Body of pancreas (tissue), 4 donors: Measurements from ENCODE around the gene CACNG7. TPM values are rescaled to one million over a fixed set of nuclear protein-coding genes. Genes with fewer than 3 reads are reported as not detected.

ENCODE experiments used
- ATAC-seq: fragments of 150-250 bp; one replicate; pipeline ENCODE4 v1.9.1; 2016
- DNase-seq, 4 donors: peaks; one replicate each; pipeline ENCODE4 v3.0.0-alpha.2; 2019
- H3K27ac ChIP-seq, 4 donors: fragments of 200-600 bp; sonication (generic); 1 replicate in 3 of 4; 2 replicates in 1 of 4; pipeline versions ENCODE4 v1.5.1 to v1.6.1; 2016 to 2019; ENCODE audit warnings: mild to moderate bottlenecking in 1 of 4, mixed read lengths in 1 of 4, moderate library complexity in 1 of 4
- H3K27me3 ChIP-seq, 2 donors: fragments of 200-600 bp; sonication (generic); one replicate each; pipeline ENCODE4 v1.6.0; 2016; ENCODE audit warnings: mild to moderate bottlenecking in 1 of 2
- H3K36me3 ChIP-seq, 2 donors: fragments of 200-600 bp; sonication (generic); replicated peaks in 1 of 2; 2 replicates each; pipeline ENCODE4 v1.5.1; 2016; ENCODE audit warnings: low read depth in 2 of 2; ENCODE audit not compliant: insufficient read depth in 1 of 2
- H3K4me1 ChIP-seq: fragments of 200-600 bp; sonication (generic); one replicate; pipeline ENCODE4 v1.6.0; 2016
- H3K4me3 ChIP-seq, 2 donors: fragments of 200-600 bp; sonication (generic); 1 replicate in 1 of 2; 2 replicates in 1 of 2; pipeline ENCODE4 v1.5.1; 2016 to 2019
- H3K9me3 ChIP-seq, 3 donors: fragments of 200-600 bp; sonication (generic); 1 replicate in 2 of 3; 2 replicates in 1 of 3; pipeline ENCODE4 v1.5.1; 2016
- CTCF ChIP-seq, 7 experiments: fragments of 450-650 bp in 4 of 7; fragments of 200-600 bp in 3 of 7; sonication (generic) in 3 of 7; IDR thresholded peaks; one replicate each; pipeline ENCODE4 v1.5.1; 2016 to 2019; ENCODE audit warnings: antibody characterized with exemption in 7 of 7
- POLR2A ChIP-seq, 3 donors: fragments of 450-650 bp; IDR thresholded peaks; one replicate each; pipeline ENCODE4 v1.6.1; 2016; ENCODE audit warnings: antibody characterized with exemption in 3 of 3, mild to moderate bottlenecking in 2 of 3
- WGBS, 2 donors: methylation state at CpG; one replicate each; pipeline ENCODE4 v1.1.5; 2017; 5-methylcytosine and 5-hydroxymethylcytosine counted together
- intact Hi-C: fragments of 100-400 bp; cut with DNase I; formaldehyde crosslinking; loops from one replicate; pipeline ENCODE4 v1.15.1; 2023
- total RNA-seq, 2 donors: library from RNA; depleted of rRNA; stranded (reverse); fragments of >200 nt; gene quantifications; one replicate each; pipeline ENCODE4 v1.1.0, GENCODE V29; 2016

CACNG7 gene
- total RNA-seq, 2 donors from 2014 or later: not detected

- no peak for TF ChIP-seq CTCF (IDR thresholded peaks at IDR 0.05)
- no peak for TF ChIP-seq POLR2A (IDR thresholded peaks at IDR 0.05)
- WGBS, 2 donors: 3% methylated on average over 53 of the region's 62 CpGs; no CpG with 5 or more reads in 1 of the 2 donors
- Histone ChIP-seq H3K9me3 (no peaks in the 10 kb centered on the region), H3K4me1 (peaks cover 23% of the 10 kb centered on the region), H3K27me3 (peaks cover 0 to 34% of the 10 kb centered on the region in 2 donors), H3K4me3 (no peak overlapping the region), H3K27ac (no peak overlapping the region), H3K36me3 (no peaks in the 10 kb centered on the region)
- peak in 1 of 4 donors; percentile 11 for DNase-seq
- intact Hi-C loops: no loop called here
- ATAC-seq: no peak
These were observed 72.9 kb downstream of the CACNG7 start for GRCh38 chr19:53982001-53982451.

- no peak for TF ChIP-seq CTCF (IDR thresholded peaks at IDR 0.05)
- no peak for TF ChIP-seq POLR2A (IDR thresholded peaks at IDR 0.05)
- DNase-seq: peak in 3 of 4 donors; percentile 16 to 30 (median 23)
These were observed 73.5 kb downstream of the CACNG7 start for GRCh38 chr19:53982611-53983010.

GRCh38 chr19:53983457-53984289 lies 74.6 kb downstream of the CACNG7 start:
- Histone ChIP-seq H3K4me1 (peaks cover 12% of the 10 kb centered on the region), H3K4me3 (no peak overlapping the region), H3K27me3 (peaks cover 0 to 23% of the 10 kb centered on the region in 2 donors), H3K9me3 (no peaks in the 10 kb centered on the region), H3K27ac (no peak overlapping the region), H3K36me3 (no peaks in the 10 kb centered on the region)
- no peak for TF ChIP-seq CTCF (IDR thresholded peaks at IDR 0.05)
- TF ChIP-seq POLR2A (IDR thresholded peaks at IDR 0.05): no peak
- WGBS, 2 donors: 73 to 80% methylated on average over 24 of the region's 24 CpGs
- ATAC-seq (no peak), DNase-seq (no peak)
- intact Hi-C loops: no loop called here

More at GRCh38 chr19:53982611-53983010, 73.5 kb downstream of the CACNG7 start:
- Histone ChIP-seq H3K27me3 (peaks cover 0 to 32% of the 10 kb centered on the region in 2 donors), H3K36me3 (no peaks in the 10 kb centered on the region), H3K27ac (no peak overlapping the region), H3K4me1 (peaks cover 21% of the 10 kb centered on the region), H3K9me3 (no peaks in the 10 kb centered on the region), H3K4me3 (no peak overlapping the region)
- intact Hi-C loops: no loop called here
- 1% methylated on average over 24 of the region's 61 CpGs; no CpG with 5 or more reads in 1 of the 2 donors for WGBS, 2 donors
- ATAC-seq: no peak

GRCh38 chr19:53985863-53986262 lies 76.8 kb downstream of the CACNG7 start:
- Histone ChIP-seq H3K27me3 (peaks cover 0 to 14% of the 10 kb centered on the region in 2 donors), H3K4me3 (no peak overlapping the region), H3K36me3 (no peaks in the 10 kb centered on the region), H3K9me3 (no peaks in the 10 kb centered on the region), H3K27ac (no peak overlapping the region), H3K4me1 (peaks cover 3% of the 10 kb centered on the region)
- WGBS, 2 donors: 55 to 66% methylated on average over 6 of the region's 6 CpGs
- no peak for DNase-seq
- no peak for TF ChIP-seq POLR2A (IDR thresholded peaks at IDR 0.05)
- no peak for TF ChIP-seq CTCF (IDR thresholded peaks at IDR 0.05)
- ATAC-seq: no peak
- intact Hi-C loops: no loop called here
